ENCODE measurements around the gene RFXANK. TPM values are rescaled to one million over a fixed set of nuclear protein-coding genes. Genes with fewer than 3 reads are reported as not detected.
A peak's percentile ranks its signal among the peaks of the same experiment; 100 is the strongest.

The RFXANK gene, protein sequence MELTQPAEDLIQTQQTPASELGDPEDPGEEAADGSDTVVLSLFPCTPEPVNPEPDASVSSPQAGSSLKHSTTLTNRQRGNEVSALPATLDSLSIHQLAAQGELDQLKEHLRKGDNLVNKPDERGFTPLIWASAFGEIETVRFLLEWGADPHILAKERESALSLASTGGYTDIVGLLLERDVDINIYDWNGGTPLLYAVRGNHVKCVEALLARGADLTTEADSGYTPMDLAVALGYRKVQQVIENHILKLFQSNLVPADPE
- total RNA-seq = 107 and 111 TPM in 2 replicates
- long read RNA-seq, transcript RFXANK-203 (9 exons, 1,212 nt) = major isoform, 16 of 31 reads
- long read RNA-seq, partial matches to known transcripts = 1 of 31 reads
- long read RNA-seq, other reads (novel, unspliced or antisense) = 12 of 31 reads

DNA sequence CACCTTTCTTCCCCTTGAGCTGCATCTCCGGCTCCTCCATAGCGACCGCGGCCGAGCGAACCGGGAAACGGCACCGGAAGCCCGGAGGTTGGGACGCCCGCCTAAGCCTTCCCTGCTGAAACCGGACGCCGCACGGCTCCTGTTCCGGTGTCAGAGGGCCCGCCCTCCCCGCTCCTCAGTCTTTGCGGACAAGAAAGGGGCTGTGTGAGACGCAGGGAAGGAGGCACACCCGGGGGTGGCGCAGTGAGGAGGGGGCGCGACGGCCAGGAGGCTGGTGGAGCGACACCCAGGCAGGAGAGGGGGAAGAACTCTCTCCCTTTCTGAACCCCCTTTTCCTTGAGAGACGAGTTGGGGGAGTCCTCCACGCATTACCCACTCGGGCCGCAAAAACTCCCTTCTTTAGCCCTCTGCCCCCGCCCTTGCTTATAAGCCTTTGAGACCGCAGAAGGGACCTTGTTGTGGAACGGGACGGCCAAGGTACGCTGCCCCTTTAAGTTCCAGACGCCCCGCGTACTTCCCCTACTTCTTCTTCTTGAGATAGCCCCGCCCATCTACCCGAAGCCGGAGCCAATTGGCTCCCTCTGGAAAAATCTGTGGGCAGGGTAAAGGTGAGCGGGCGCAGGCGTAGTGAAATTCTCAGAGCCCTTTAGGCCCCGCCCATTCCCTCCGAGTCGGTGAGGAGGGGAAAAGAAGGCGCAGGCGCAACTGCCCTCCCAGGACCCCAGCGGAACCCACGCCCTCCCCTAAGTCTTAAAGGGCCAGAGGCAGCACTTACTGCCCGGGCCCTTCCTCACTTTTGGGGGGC lies at the start of gene RFXANK, which contains the start of gene BORCS8:
Gene RFXANK (plus strand): TSS at position 181 of the 805 bp plus-strand sequence. CDS start 1,689 bp downstream, outside the sequence.
Gene BORCS8 (minus strand): TSS at position 75 of the 805 bp plus-strand sequence. CDS start 35 bp downstream, at position 40.
- TF ChIP-seq, protein P1, sequence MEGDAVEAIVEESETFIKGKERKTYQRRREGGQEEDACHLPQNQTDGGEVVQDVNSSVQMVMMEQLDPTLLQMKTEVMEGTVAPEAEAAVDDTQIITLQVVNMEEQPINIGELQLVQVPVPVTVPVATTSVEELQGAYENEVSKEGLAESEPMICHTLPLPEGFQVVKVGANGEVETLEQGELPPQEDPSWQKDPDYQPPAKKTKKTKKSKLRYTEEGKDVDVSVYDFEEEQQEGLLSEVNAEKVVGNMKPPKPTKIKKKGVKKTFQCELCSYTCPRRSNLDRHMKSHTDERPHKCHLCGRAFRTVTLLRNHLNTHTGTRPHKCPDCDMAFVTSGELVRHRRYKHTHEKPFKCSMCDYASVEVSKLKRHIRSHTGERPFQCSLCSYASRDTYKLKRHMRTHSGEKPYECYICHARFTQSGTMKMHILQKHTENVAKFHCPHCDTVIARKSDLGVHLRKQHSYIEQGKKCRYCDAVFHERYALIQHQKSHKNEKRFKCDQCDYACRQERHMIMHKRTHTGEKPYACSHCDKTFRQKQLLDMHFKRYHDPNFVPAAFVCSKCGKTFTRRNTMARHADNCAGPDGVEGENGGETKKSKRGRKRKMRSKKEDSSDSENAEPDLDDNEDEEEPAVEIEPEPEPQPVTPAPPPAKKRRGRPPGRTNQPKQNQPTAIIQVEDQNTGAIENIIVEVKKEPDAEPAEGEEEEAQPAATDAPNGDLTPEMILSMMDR (conservative IDR thresholded peaks at IDR 0.05) = no peak
- peak within 1 kb of the TSS; percentile 97 for H3K27ac Mint-ChIP-seq (ENCODE audit: unreplicated experiment)
- H3K27me3 Mint-ChIP-seq (ENCODE audit: low read depth) = no peaks in the 10 kb centered on the region
- H3K4me1 Mint-ChIP-seq = peaks cover 35% of the 10 kb centered on the region
- peak within 1 kb of the TSS; percentile 100 for H3K4me3 Mint-ChIP-seq
- peaks cover 6% of the 10 kb centered on the region for H3K36me3 Mint-ChIP-seq (ENCODE audit: low read depth)
- DNase-seq (ENCODE audit: low read depth, low spot score) = peak; percentile 99
- H3K9me3 Mint-ChIP-seq = no peaks in the 10 kb centered on the region

DNA sequence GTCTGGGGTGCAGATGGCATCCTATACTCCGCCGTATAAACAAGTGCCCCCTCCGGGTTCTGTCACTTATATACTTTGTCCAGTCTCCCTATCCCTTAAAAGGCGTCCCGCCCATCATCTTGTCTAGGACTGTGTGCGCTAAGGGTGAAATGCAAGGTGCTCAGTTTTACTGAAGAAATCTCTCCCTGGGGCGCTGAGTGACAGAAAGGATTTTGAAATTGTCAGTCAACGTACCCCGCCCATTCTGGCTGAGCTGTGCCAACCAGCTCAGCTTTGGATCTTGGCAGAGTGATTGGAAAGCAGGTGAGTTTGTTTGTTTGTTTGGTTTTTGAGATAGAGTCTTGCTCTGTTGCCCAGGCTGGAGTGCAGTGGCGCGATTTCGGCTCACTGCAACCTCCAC lies 49.7 kb upstream of the RFXANK start:
- peaks cover 5% of the 10 kb centered on the region for H3K27me3 Mint-ChIP-seq (ENCODE audit: low read depth)
- no peak overlapping the region for H3K27ac Mint-ChIP-seq (ENCODE audit: unreplicated experiment)
- H3K36me3 Mint-ChIP-seq (ENCODE audit: low read depth) = no peaks in the 10 kb centered on the region
- DNase-seq (ENCODE audit: low read depth, low spot score) = no peak
- TF ChIP-seq, protein P1 (conservative IDR thresholded peaks at IDR 0.05) = no peak
- peaks cover 3% of the 10 kb centered on the region for H3K9me3 Mint-ChIP-seq
- no peak overlapping the region for H3K4me3 Mint-ChIP-seq
- H3K4me1 Mint-ChIP-seq = peaks cover 15% of the 10 kb centered on the region

DNA sequence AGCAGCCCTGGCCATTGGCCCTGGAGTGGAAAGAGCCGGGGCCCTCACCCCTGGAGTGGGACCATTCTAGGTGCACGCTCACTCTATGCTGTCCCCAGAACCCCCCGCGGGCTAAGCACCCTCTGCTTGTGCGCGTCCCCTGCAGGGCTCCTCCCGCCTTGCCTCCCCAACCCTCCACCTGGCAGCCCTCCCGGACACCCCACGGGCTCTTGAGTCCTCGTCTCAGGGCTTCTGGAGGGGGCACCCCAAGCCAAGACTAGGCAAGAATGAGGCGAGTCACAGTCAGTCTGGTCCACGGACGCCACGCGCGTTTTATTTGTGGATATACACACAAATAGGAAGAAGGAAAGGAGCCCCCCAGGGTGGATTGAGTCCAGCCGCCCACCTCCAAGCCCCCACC lies 46.8 kb upstream of the RFXANK start:
- TF ChIP-seq, protein P1 (conservative IDR thresholded peaks at IDR 0.05) = no peak
- H3K27me3 Mint-ChIP-seq (ENCODE audit: low read depth) = peaks cover 5% of the 10 kb centered on the region
- no peak overlapping the region for H3K4me3 Mint-ChIP-seq
- H3K4me1 Mint-ChIP-seq = no peaks in the 10 kb centered on the region
- no peaks in the 10 kb centered on the region for H3K9me3 Mint-ChIP-seq
- H3K36me3 Mint-ChIP-seq (ENCODE audit: low read depth) = no peaks in the 10 kb centered on the region
- no peak for DNase-seq (ENCODE audit: low read depth, low spot score)
- no peak overlapping the region for H3K27ac Mint-ChIP-seq (ENCODE audit: unreplicated experiment)

DNA sequence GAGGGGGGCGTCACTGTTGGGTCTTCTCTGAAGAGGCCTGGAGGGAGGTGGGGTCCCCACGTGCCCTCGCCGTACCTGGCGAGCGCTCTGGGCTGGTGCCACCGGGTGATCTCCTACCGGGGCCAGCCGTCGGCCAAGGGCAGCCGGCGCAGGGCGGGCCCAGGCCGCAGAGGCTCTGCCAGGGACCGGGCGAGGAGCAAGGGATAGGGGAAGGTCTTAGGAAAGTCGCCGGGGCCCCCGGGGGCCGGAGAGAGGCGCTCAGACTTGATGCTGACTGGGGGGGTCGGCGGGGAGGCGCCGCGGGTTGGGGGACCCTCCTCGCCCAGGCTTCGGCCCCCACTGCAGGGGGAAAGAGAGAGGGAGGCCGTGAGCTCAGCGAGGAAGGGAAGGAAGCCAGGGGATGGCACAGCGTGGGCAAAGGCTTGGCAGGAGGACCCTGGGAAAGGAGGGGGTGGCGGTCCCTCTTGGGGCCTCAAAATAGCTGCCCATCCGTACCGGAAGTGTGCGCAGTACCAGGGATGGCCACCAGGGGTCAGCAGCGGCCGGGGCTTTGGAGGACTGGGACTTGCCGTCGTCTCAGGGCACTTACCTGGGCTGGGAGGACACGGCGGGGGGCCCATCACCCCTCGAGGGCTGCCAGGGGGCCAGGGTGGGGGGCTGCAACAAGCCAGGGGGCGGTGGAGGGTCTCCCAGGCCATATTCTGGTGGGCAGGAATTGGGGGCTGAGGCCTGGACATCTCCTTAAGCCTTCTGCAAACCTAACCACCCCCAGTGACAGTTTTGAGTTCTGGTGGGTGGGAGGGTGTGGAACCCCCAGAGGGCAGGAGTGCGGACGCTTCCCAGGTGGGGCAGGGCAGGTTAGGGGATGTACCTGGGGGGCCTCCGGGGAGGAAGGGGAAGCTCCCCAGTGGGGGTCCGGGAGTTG lies 46.1 kb upstream of the RFXANK start:
- no peak overlapping the region for H3K27ac Mint-ChIP-seq (ENCODE audit: unreplicated experiment)
- H3K27me3 Mint-ChIP-seq (ENCODE audit: low read depth) = peaks cover 2% of the 10 kb centered on the region
- TF ChIP-seq, protein P1 (conservative IDR thresholded peaks at IDR 0.05) = peak; percentile 90
- DNase-seq (ENCODE audit: low read depth, low spot score) = peak; percentile 96
- H3K4me1 Mint-ChIP-seq = no peaks in the 10 kb centered on the region
- no peak overlapping the region for H3K4me3 Mint-ChIP-seq
- no peaks in the 10 kb centered on the region for H3K36me3 Mint-ChIP-seq (ENCODE audit: low read depth)
- H3K9me3 Mint-ChIP-seq = no peaks in the 10 kb centered on the region

DNA sequence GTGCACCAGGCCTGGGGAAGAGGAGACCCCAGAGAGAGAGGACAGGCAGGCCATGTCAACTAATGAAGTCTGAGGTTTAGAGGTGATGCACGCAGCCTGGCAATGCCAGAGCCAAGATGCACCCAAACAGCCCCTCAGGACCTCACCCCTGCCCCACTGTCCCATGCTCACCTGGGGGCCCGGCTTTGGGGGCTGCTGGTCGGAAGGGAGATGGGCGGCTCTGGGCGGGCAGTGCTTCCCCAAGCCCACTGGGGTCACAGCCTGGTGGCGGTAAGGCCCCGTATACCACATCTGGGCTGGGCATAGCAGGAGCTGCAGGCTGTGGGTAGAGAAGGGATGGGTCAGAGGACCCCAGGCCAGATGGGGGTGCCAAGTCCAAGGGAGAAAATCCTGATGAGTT lies 45.2 kb upstream of the RFXANK start:
- no peak for DNase-seq (ENCODE audit: low read depth, low spot score)
- H3K27me3 Mint-ChIP-seq (ENCODE audit: low read depth) = peaks cover 2% of the 10 kb centered on the region
- H3K36me3 Mint-ChIP-seq (ENCODE audit: low read depth) = no peaks in the 10 kb centered on the region
- H3K4me1 Mint-ChIP-seq = no peaks in the 10 kb centered on the region
- H3K9me3 Mint-ChIP-seq = no peaks in the 10 kb centered on the region
- H3K27ac Mint-ChIP-seq (ENCODE audit: unreplicated experiment) = no peak overlapping the region
- TF ChIP-seq, protein P1 (conservative IDR thresholded peaks at IDR 0.05) = no peak
- H3K4me3 Mint-ChIP-seq = no peak overlapping the region
